H9 (cell line): ENCODE data around the gene EFCAB11. TPM values are rescaled to one million over a fixed set of nuclear protein-coding genes. Genes with fewer than 3 reads are reported as not detected.

Experiments
- DNase-seq: peaks from one replicate; pipeline ENCODE4 v3.0.0-alpha.2; 2017
- H2AFZ ChIP-seq: one replicate; pipeline ENCODE4 v1.6.1; 2013; ENCODE audit warnings: mild to moderate bottlenecking, low read length, control low read depth, moderate library complexity
- H2AK5ac ChIP-seq: 2 replicates; pipeline ENCODE4 v1.6.1; 2013; ENCODE audit warnings: low read length, control low read depth, mixed read lengths; ENCODE audit not compliant: insufficient read length
- H2BK120ac ChIP-seq: one replicate; pipeline ENCODE4 v1.6.1; 2013; ENCODE audit warnings: low read depth, mild to moderate bottlenecking, low read length, control low read depth, inconsistent platforms; ENCODE audit not compliant: poor library complexity, severe bottlenecking
- H2BK12ac ChIP-seq: 2 replicates; pipeline ENCODE4 v1.6.1; 2013; ENCODE audit warnings: low read length, control low read depth, mixed read lengths, low read depth; ENCODE audit not compliant: insufficient read length
- H2BK15ac ChIP-seq: 2 replicates; pipeline ENCODE4 v1.6.1; 2013; ENCODE audit warnings: low read depth, low read length, control low read depth
- H2BK20ac ChIP-seq: one replicate; pipeline ENCODE4 v1.6.1; 2013; ENCODE audit warnings: low read depth, mild to moderate bottlenecking, low read length, control low read depth, inconsistent platforms; ENCODE audit not compliant: poor library complexity, severe bottlenecking
- H2BK5ac ChIP-seq: 2 replicates; pipeline ENCODE4 v1.6.1; 2013; ENCODE audit warnings: low read length, control low read depth, mixed read lengths; ENCODE audit not compliant: insufficient read length
- H3K14ac ChIP-seq: 2 replicates; pipeline ENCODE4 v1.6.1; 2013; ENCODE audit warnings: low read length, control low read depth; ENCODE audit not compliant: insufficient read depth
- H3K18ac ChIP-seq: 2 replicates; pipeline ENCODE4 v1.6.1; 2013; ENCODE audit warnings: low read depth, mild to moderate bottlenecking, mixed read lengths, low read length, control low read depth; ENCODE audit not compliant: insufficient read length
- H3K23ac ChIP-seq: 2 replicates; pipeline ENCODE4 v1.6.1; 2013; ENCODE audit warnings: low read length, control low read depth, mixed read lengths, low read depth; ENCODE audit not compliant: insufficient read length
- H3K23me2 ChIP-seq: 2 replicates; pipeline ENCODE4 v1.6.1; 2013; ENCODE audit warnings: low read depth, mild to moderate bottlenecking, mixed read lengths, low read length, control low read depth; ENCODE audit not compliant: insufficient read length, poor library complexity, severe bottlenecking
- H3K27ac ChIP-seq: 2 replicates; pipeline ENCODE4 v1.5.1; 2013; ENCODE audit warnings: low read length, control low read depth, mixed read lengths, low read depth; ENCODE audit not compliant: insufficient read length
- H3K27me3 ChIP-seq: 2 replicates; pipeline ENCODE4 v1.6.1; 2013; ENCODE audit warnings: low read length, control low read depth, inconsistent platforms; ENCODE audit not compliant: insufficient read depth
- H3K4ac ChIP-seq: 2 replicates; pipeline ENCODE4 v1.6.1; 2013; ENCODE audit warnings: low read depth, mild to moderate bottlenecking, control low read depth, inconsistent platforms, low read length, moderate library complexity
- H3K4me1 ChIP-seq: 2 replicates; pipeline ENCODE4 v1.6.1; 2013; ENCODE audit warnings: low read length, control low read depth, inconsistent platforms; ENCODE audit not compliant: insufficient read depth
- H3K4me2 ChIP-seq: 2 replicates; pipeline ENCODE4 v1.6.1; 2013; ENCODE audit warnings: low read length, control low read depth, mixed read lengths; ENCODE audit not compliant: insufficient read length, insufficient read depth
- H3K56ac ChIP-seq: 2 replicates; pipeline ENCODE4 v1.6.1; 2013; ENCODE audit warnings: low read depth, mild to moderate bottlenecking, mixed read lengths, low read length, control low read depth; ENCODE audit not compliant: insufficient read length
- H3K79me1 ChIP-seq: 2 replicates; pipeline ENCODE4 v1.6.1; 2013; ENCODE audit warnings: low read depth, mild to moderate bottlenecking, moderate library complexity, low read length, control low read depth, inconsistent platforms; ENCODE audit not compliant: insufficient read depth, poor library complexity, severe bottlenecking
- H3K79me2 ChIP-seq: 2 replicates; pipeline ENCODE4 v1.6.1; 2013; ENCODE audit warnings: low read length, control low read depth, inconsistent platforms; ENCODE audit not compliant: insufficient read depth
- H3K9ac ChIP-seq: 2 replicates; pipeline ENCODE4 v1.6.1; 2013; ENCODE audit warnings: low read length, control low read depth, mixed read lengths; ENCODE audit not compliant: insufficient read length; ENCODE audit errors: extremely low read depth
- H3K9me3 ChIP-seq: one replicate; pipeline ENCODE4 v1.6.1; 2013; ENCODE audit warnings: low read depth, low read length, inconsistent platforms; ENCODE audit not compliant: control insufficient read depth
- H3T11ph ChIP-seq: one replicate; pipeline ENCODE4 v1.6.1; 2013; ENCODE audit warnings: mild to moderate bottlenecking, low read length, control low read depth, inconsistent platforms
- H4K20me1 ChIP-seq: one replicate; pipeline ENCODE4 v1.6.1; 2013; ENCODE audit not compliant: control insufficient read depth, insufficient read length, insufficient read depth
- H4K5ac ChIP-seq: 2 replicates; pipeline ENCODE4 v1.6.1; 2013; ENCODE audit warnings: low read depth, mild to moderate bottlenecking, mixed read lengths, low read length, control low read depth; ENCODE audit not compliant: insufficient read length
- H4K8ac ChIP-seq: replicated peaks from 2 replicates; pipeline ENCODE4 v1.6.1; 2013; ENCODE audit warnings: low read length, control low read depth, mixed read lengths, low read depth; ENCODE audit not compliant: insufficient read length
- H4K91ac ChIP-seq: 2 replicates; pipeline ENCODE4 v1.6.1; 2013; ENCODE audit warnings: low read depth, mild to moderate bottlenecking, moderate library complexity, mixed read lengths, low read length, control low read depth; ENCODE audit not compliant: insufficient read length
- H3K27ac Mint-ChIP-seq, 3 experiments: 2 replicates in 2 of 3; 3 replicates in 1 of 3; pipeline ENCODE4 v1.8.0; 2020 to 2021; ENCODE audit warnings: mixed read lengths in 3 of 3, mild to moderate bottlenecking in 1 of 3, moderate library complexity in 1 of 3
- H3K27me3 Mint-ChIP-seq: 2 replicates; pipeline ENCODE4 v1.8.0; 2021; ENCODE audit warnings: low read depth, mild to moderate bottlenecking, moderate library complexity, mixed read lengths
- H3K36me3 Mint-ChIP-seq, 3 experiments: 2 replicates in 2 of 3; 3 replicates in 1 of 3; pipeline ENCODE4 v1.8.0; 2020 to 2021; ENCODE audit warnings: low read depth in 3 of 3, mixed read lengths in 3 of 3; ENCODE audit not compliant: insufficient read depth in 1 of 3
- H3K4me1 Mint-ChIP-seq, 2 experiments: 2 replicates each; pipeline ENCODE4 v1.8.0; 2020; ENCODE audit warnings: mixed read lengths in 2 of 2
- H3K4me3 Mint-ChIP-seq, 2 experiments: 2 replicates in 1 of 2; 3 replicates in 1 of 2; pipeline ENCODE4 v1.8.0; 2020 to 2021; ENCODE audit warnings: mild to moderate bottlenecking in 2 of 2, mixed read lengths in 2 of 2, moderate library complexity in 1 of 2
- H3K9me3 Mint-ChIP-seq, 2 experiments: 2 replicates in 1 of 2; 3 replicates in 1 of 2; pipeline ENCODE4 v1.8.0; 2020; ENCODE audit warnings: mild to moderate bottlenecking in 2 of 2, mixed read lengths in 2 of 2, moderate library complexity in 1 of 2
- WGBS: extraction: QIAGEN DNeasy Blood & Tissue Kit; methylation state at CpG from one replicate; pipeline ENCODE4 v1.1.7; 2013; ENCODE audit warnings: missing lambda C conversion rate, low lambda C conversion rate, mixed read lengths; ENCODE audit not compliant: insufficient read length; ENCODE audit errors: extremely low coverage; 5-methylcytosine and 5-hydroxymethylcytosine counted together
- total RNA-seq: library from RNA; stranded (reverse); gene quantifications from 2 replicates; pipeline ENCODE4 v1.2.1, GENCODE V29; 2021
- TF ChIP-seq, protein P1 (sequence below): fragments of 200-600 bp; sonication (generic); conservative IDR thresholded peaks from 3 replicates; pipeline ENCODE4 v1.8.0; 2021; ENCODE audit warnings: antibody characterized with exemption, mild to moderate bottlenecking

Gene EFCAB11
- total RNA-seq, 1 experiment from 2014 or later = 17.4 TPM

DNA sequence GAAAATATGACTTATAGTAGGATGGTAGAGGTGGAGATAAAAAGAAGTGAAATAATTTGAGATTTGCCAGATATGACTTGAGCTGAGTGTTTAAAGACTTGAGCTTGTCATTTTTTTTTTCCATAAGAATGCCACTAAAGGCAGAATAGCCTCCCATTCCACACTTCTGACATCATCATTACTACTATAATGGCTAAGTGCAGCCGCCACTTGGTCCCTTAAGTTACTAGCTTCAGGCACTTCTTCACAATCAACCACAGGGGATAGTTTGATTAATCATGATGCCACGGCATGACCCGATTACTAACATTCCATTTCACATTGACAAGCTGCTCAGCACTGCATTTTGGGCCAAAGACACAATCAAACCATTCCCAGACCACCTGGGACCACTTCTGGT lies 127.9 kb downstream of the EFCAB11 start:
- Histone ChIP-seq H2BK20ac (no peak overlapping the region), H2BK12ac (no peak overlapping the region), H4K91ac (no peak overlapping the region), H3K56ac (no peak overlapping the region), H3K4me1 (no peaks in the 10 kb centered on the region), H4K8ac (no peak overlapping the region), H3K9ac (no peak overlapping the region), H3K4ac (no peak overlapping the region), H3K23me2 (no peaks in the 10 kb centered on the region), H3K27ac (no peak overlapping the region), H2BK5ac (no peak overlapping the region), H2BK15ac (no peak overlapping the region), H2AFZ (no peak overlapping the region), H3K79me1 (no peaks in the 10 kb centered on the region), H4K5ac (no peak overlapping the region), H3K18ac (no peak overlapping the region), H3K14ac (no peak overlapping the region), H3K9me3 (no peaks in the 10 kb centered on the region), H3K23ac (no peak overlapping the region), H2BK120ac (no peak overlapping the region), H3T11ph (no peak overlapping the region), H3K4me2 (no peak overlapping the region), H3K27me3 (no peaks in the 10 kb centered on the region), H4K20me1 (no peaks in the 10 kb centered on the region), H3K79me2 (no peaks in the 10 kb centered on the region), H2AK5ac (no peak overlapping the region)
- no CpG with 5 or more reads among the region's 3 CpGs for WGBS
- H3K9me3 Mint-ChIP-seq = peaks cover 11 to 20% of the 10 kb centered on the region in 2 experiments
- DNase-seq = no peak
- no peak overlapping the region for H3K4me3 Mint-ChIP-seq
- H3K36me3 Mint-ChIP-seq = peaks cover 5 to 21% (median 7%) of the 10 kb centered on the region in 3 experiments
- TF ChIP-seq, protein P1, sequence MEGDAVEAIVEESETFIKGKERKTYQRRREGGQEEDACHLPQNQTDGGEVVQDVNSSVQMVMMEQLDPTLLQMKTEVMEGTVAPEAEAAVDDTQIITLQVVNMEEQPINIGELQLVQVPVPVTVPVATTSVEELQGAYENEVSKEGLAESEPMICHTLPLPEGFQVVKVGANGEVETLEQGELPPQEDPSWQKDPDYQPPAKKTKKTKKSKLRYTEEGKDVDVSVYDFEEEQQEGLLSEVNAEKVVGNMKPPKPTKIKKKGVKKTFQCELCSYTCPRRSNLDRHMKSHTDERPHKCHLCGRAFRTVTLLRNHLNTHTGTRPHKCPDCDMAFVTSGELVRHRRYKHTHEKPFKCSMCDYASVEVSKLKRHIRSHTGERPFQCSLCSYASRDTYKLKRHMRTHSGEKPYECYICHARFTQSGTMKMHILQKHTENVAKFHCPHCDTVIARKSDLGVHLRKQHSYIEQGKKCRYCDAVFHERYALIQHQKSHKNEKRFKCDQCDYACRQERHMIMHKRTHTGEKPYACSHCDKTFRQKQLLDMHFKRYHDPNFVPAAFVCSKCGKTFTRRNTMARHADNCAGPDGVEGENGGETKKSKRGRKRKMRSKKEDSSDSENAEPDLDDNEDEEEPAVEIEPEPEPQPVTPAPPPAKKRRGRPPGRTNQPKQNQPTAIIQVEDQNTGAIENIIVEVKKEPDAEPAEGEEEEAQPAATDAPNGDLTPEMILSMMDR = no peak
- no peaks in the 10 kb centered on the region for H3K27me3 Mint-ChIP-seq
- no peak overlapping the region for H3K27ac Mint-ChIP-seq
- H3K4me1 Mint-ChIP-seq = peaks cover 0 to 2% of the 10 kb centered on the region in 2 experiments; a peak in 1 of 4 replicates
